Mucosa of descending colon (tissue), 3 donors: ENCODE results near the gene GRM4. TPM values are rescaled to one million over a fixed set of nuclear protein-coding genes. Genes with fewer than 3 reads are reported as not detected.
A peak's percentile ranks its signal among the peaks of the same experiment; 100 is the strongest.
"Not testable (repeated sequence)": the region's sequence is repeated elsewhere in the genome, so short reads cannot be mapped to it uniquely, and the experiment has no call there.

Experiments
- ATAC-seq: fragments of 200-7000 bp; cut with Tn5 transposase; one replicate; pipeline ENCODE4 v1.9.1; 2020; ENCODE audit warnings: mild to moderate bottlenecking, moderate library complexity
- DNase-seq, 3 donors: peaks; one replicate each; pipeline ENCODE4 v3.0.0-alpha.2; 2020
- H3K36me3 ChIP-seq: fragments of 200-600 bp; one replicate; pipeline ENCODE4 v1.8.0; 2021; ENCODE audit warnings: low read depth, mild to moderate bottlenecking
- H3K4me1 ChIP-seq: fragments of 200-600 bp; one replicate; pipeline ENCODE4 v1.8.0; 2021; ENCODE audit warnings: low read depth, mild to moderate bottlenecking
- H3K4me3 ChIP-seq: fragments of 200-600 bp; one replicate; pipeline ENCODE4 v1.8.0; 2021; ENCODE audit warnings: mild to moderate bottlenecking
- H3K9me3 ChIP-seq: fragments of 200-600 bp; one replicate; pipeline ENCODE4 v1.8.0; 2021; ENCODE audit warnings: mild to moderate bottlenecking
- intact Hi-C, 2 donors: fragments of 100-400 bp; cut with DNase I in 1 of 2; cut with micrococcal nuclease in 1 of 2; formaldehyde crosslinking; loops; one replicate each; pipeline versions ENCODE4 v1.11.0 to v1.11.1; 2022; cut with DNase I, micrococcal nuclease
- long read RNA-seq, 2 donors: library from polyadenylated mRNA; unstranded; transcript quantifications; one replicate each; pipeline ENCODE4 v2.0.0, GENCODE V29; 2019 to 2021
- total RNA-seq, 3 donors: library from RNA; stranded (reverse); fragmentation: NEBNext Ultra II Directional in 2 of 3; extraction: Animal tissue kit (Norgen Biotek cat#: 25700) in 2 of 3; gene quantifications; one replicate each; pipeline versions ENCODE4 v1.2.1 to v1.2.4, GENCODE V29; 2021 to 2023
- TF ChIP-seq, protein P1 (sequence below): fragments of 200-600 bp; IDR thresholded peaks from one replicate; pipeline ENCODE4 v1.8.0; 2022; ENCODE audit warnings: antibody characterized with exemption, mild to moderate bottlenecking
- donor health status: DM: no; HTN: no; CAD: no; lungs with moderate emphysema.
- donor health status: DM: no; HTN: no; CAD: no.
- donor health status: DM: no; HTN: yes; CAD: no.

Gene GRM4
- total RNA-seq: under 1 TPM in 2 of 3 donors, not detected in 1; 0.22 to 0.25 TPM
- long read RNA-seq, donor 1: 0 reads
- long read RNA-seq, donor 2: 0 reads

DNA sequence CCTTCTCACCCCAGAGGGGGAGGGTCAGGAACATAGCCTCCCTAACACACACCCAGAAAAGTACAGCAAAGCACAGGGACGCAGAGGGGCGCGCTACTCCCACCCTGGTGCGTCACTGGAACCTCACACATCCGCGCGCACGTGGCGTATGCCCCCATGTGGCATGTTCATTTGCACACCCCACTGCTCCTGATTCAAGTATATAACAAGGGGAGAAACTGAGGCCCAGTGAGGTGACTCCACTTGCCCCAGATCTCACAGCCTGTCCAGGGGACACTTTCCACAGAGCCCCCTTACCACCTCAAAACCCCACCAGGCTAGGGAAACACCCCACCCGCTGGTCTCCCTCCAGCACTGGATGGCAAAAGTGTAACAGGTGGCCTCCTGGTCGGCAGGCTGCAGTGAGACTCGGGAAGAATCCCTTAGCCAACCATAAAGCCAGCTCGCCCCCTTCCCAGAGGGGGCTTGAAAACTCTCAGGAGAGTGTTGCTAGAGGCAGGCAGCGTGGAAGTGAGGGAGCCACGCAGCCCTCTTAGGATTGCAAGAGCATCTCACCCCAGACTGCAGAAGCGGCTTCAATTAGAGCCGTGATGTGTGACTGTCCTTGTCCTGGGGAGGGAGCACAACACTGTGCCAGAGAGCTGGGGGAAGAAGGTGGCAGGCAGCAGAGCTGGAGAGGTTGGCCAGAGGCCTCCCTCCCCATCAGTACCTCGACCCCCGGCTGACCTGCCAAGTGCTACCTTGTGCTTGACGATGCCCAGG lies at the start of gene GRM4:
Gene GRM4 (minus strand): TSS at position 67 of the 762 bp plus-strand sequence. CDS start 12,591 bp downstream, outside the sequence.
- H3K4me3 ChIP-seq: no peak within 1 kb of the TSS
- intact Hi-C loops: no loop called here
- H3K9me3 ChIP-seq: no peaks in the 10 kb centered on the region
- no peak for ATAC-seq
- TF ChIP-seq, protein P1, sequence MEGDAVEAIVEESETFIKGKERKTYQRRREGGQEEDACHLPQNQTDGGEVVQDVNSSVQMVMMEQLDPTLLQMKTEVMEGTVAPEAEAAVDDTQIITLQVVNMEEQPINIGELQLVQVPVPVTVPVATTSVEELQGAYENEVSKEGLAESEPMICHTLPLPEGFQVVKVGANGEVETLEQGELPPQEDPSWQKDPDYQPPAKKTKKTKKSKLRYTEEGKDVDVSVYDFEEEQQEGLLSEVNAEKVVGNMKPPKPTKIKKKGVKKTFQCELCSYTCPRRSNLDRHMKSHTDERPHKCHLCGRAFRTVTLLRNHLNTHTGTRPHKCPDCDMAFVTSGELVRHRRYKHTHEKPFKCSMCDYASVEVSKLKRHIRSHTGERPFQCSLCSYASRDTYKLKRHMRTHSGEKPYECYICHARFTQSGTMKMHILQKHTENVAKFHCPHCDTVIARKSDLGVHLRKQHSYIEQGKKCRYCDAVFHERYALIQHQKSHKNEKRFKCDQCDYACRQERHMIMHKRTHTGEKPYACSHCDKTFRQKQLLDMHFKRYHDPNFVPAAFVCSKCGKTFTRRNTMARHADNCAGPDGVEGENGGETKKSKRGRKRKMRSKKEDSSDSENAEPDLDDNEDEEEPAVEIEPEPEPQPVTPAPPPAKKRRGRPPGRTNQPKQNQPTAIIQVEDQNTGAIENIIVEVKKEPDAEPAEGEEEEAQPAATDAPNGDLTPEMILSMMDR: no peak
- peaks cover 21% of the 10 kb centered on the region for H3K4me1 ChIP-seq
- no peaks in the 10 kb centered on the region for H3K36me3 ChIP-seq
- DNase-seq: peak in 1 of 3 donors; percentile 10

DNA sequence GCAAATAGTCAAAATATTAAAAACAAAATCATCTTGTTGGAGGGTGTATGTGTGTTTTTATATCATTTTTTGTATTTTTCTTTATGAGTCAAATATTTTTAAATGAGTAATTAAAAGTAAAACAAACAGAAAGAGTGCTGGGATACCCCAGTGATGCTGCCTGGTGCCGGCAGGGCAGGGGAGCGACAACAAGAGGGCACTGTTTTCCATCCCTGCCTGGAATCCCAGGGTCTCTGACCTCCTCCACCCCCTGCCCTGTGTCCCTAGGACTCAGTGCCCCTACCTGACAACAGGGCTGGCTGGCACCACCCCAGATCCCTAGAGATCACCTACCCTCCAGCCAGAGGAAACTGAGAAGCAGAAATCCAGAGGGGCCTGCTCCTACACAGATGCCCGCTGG lies 48.9 kb upstream of the GRM4 start:
- Histone ChIP-seq H3K36me3 (no peaks in the 10 kb centered on the region), H3K4me1 (peaks cover 4% of the 10 kb centered on the region), H3K9me3 (no peaks in the 10 kb centered on the region), H3K4me3 (no peak overlapping the region)
- TF ChIP-seq, protein P1: no peak
- intact Hi-C loops: loop anchor here in 1 of 2 donors (10.0 kb wide), 1 partner anchor 220 kb away; no protein-coding TSS in a partner anchor
- DNase-seq: no peak
- ATAC-seq: no peak

DNA sequence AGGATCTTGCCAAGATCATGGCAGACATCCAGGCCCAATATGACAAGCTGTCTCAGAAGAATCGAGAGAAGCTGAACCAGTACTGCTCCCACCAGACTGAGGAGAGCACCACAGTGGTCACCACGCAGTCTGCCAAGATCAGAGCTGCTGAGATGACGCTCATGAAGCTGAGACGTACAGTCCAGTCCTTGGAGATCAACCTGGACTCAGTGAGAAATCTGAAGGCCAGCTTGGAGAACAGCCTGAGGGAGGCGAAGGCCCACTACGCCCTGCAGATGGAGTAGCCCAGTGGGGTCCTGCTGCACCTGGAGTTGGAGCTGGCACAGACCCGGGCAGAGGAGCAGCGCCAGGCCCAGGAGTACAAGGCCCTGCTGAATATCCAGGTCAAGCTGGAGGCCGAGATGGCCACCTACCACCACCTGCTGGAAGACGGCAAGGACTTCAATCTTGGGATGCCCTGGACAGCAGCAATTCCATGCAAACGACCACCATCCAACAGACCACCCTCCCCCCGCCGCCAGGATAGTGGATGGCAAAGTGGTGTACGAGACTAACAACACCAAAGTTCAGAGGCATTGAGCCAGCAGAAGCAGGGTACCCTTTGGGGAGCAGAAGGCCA lies 44.7 kb upstream of the GRM4 start:
- Histone ChIP-seq H3K4me3 (no peak overlapping the region), H3K36me3 (no peaks in the 10 kb centered on the region), H3K4me1 (no peaks in the 10 kb centered on the region), H3K9me3 (no peaks in the 10 kb centered on the region)
- ATAC-seq (no peak), DNase-seq (no peak)
- TF ChIP-seq, protein P1: no peak
- intact Hi-C loops: loop anchor here in 1 of 2 donors (10.0 kb wide), 1 partner anchor 224 kb away; no protein-coding TSS in a partner anchor

DNA sequence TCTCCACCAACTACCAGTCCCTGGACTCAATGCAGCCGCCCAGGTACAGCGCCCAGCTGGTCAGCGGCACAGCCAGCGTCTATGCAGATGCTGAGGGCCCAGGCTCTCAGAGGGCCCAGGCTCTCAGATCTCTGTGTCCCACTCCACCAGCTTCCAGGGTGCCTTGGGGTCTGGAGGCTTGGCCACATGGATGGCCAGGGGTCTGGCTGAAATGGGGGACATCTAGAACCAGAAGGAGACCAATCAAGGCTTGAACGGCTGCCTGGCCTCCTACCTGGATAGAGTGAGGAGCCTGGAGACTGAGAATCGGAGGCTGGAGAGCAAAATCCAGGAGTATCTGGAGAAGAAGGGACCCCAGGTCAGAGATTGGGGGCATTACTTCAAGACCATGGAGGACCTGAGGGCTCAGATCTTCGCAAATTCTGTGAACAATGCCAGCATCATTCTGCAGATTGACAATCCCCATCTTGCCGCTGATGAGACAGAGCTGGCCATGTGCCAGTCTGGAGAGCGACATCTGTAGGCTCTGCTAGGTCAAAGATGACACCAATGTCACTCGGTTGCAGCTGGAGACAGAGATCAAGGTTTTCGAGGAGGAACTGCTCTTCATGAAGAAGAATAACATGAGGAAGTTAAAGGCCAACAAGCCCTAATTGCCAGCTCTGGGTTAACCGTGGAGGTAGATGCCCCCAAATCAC lies 44.1 kb upstream of the GRM4 start:
- peak; percentile 14 for ATAC-seq
- H3K36me3 ChIP-seq: no peaks in the 10 kb centered on the region
- no peaks in the 10 kb centered on the region for H3K9me3 ChIP-seq
- TF ChIP-seq, protein P1: no peak
- DNase-seq: peak in 1 of 3 donors; percentile 30
- no peaks in the 10 kb centered on the region for H3K4me1 ChIP-seq
- H3K4me3 ChIP-seq: no peak overlapping the region
- intact Hi-C loops: loop anchor here in 1 of 2 donors (10.0 kb wide), 1 partner anchor 225 kb away; no protein-coding TSS in a partner anchor

DNA sequence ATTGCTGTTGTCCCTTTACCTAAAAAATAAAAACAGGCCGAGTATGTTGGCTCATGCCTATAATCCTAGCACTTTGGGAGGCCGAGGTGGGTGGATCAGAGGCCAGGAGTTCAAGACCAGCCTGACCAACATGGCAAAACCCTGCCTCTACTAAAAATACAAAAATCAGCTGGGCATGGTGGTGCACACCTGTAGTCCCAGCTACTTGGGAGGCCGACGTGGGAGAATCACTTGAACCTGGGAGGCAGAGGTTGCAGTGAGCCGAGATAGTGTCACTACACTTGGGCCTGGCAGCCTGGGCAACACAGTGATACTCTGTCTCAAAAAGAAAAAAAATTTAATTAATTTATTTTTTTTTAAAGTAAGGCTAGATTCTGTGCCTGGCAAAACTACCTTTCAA lies 38.8 kb upstream of the GRM4 start:
- H3K4me3 ChIP-seq, H3K9me3 ChIP-seq, intact Hi-C loops, ATAC-seq, H3K36me3 ChIP-seq, DNase-seq, H3K4me1 ChIP-seq: not testable (repeated sequence)
